B cell (primary cell): ENCODE results near the gene SLC6A5.
"Not testable (repeated sequence)": the region's sequence is repeated elsewhere in the genome, so short reads cannot be mapped to it uniquely, and the experiment has no call there.

Source experiments
- EZH2 ChIP-seq: IDR thresholded peaks from 2 replicates; pipeline ENCODE4 v1.6.1; 2012; ENCODE audit warnings: borderline replicate concordance, low read depth, mild to moderate bottlenecking, moderate library complexity, low read length; ENCODE audit not compliant: insufficient read depth, poor library complexity, severe bottlenecking
- TF ChIP-seq, protein P1 (sequence below): fragments of 200-600 bp; IDR thresholded peaks from one replicate; pipeline ENCODE4 v1.8.0; 2022; ENCODE audit warnings: antibody characterized with exemption, mild to moderate bottlenecking

- TF ChIP-seq EZH2 = not testable (repeated sequence)
- TF ChIP-seq, protein P1, sequence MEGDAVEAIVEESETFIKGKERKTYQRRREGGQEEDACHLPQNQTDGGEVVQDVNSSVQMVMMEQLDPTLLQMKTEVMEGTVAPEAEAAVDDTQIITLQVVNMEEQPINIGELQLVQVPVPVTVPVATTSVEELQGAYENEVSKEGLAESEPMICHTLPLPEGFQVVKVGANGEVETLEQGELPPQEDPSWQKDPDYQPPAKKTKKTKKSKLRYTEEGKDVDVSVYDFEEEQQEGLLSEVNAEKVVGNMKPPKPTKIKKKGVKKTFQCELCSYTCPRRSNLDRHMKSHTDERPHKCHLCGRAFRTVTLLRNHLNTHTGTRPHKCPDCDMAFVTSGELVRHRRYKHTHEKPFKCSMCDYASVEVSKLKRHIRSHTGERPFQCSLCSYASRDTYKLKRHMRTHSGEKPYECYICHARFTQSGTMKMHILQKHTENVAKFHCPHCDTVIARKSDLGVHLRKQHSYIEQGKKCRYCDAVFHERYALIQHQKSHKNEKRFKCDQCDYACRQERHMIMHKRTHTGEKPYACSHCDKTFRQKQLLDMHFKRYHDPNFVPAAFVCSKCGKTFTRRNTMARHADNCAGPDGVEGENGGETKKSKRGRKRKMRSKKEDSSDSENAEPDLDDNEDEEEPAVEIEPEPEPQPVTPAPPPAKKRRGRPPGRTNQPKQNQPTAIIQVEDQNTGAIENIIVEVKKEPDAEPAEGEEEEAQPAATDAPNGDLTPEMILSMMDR = not testable (repeated sequence)
Observed at GRCh38 chr11:20566115-20566514, 33.3 kb upstream of the SLC6A5 start.
